ENCODE measurements around the gene TBC1D17.

TBC1D17 gene

GRCh38 chr19:49861107-49861506 lies 16.4 kb upstream of the TBC1D17 start:
- Histone ChIP-seq H3K27ac (ENCODE audit: insufficient read depth in 1 of 2, low read depth in 1 of 2, low read length in 2 of 2, poor library complexity in 1 of 2, severe bottlenecking in 2 of 2) (no peak overlapping the region), H3K36me3 (ENCODE audit: control insufficient read depth in 4 of 4, insufficient read depth in 4 of 4, low read length in 3 of 4) (peaks cover 3 to 80% (median 64%) of the 10 kb centered on the region in 4 experiments), H3K27me3 (replicated peaks in 2 of 5; ENCODE audit: control insufficient read depth in 4 of 5, insufficient read depth in 5 of 5, low read length in 4 of 5) (no peaks in the 10 kb centered on the region), H3K9me3 (ENCODE audit: control extremely low read depth in 1 of 5, control insufficient read depth in 4 of 5, insufficient read depth in 2 of 5, low read depth in 1 of 5, low read length in 4 of 5) (no peaks in the 10 kb centered on the region), H3K4me3 (ENCODE audit: control insufficient read depth in 1 of 7, extremely low read depth in 1 of 7, insufficient read depth in 4 of 7, low read depth in 2 of 7, low read length in 6 of 7) (no peak overlapping the region), H3K4me1 (ENCODE audit: control extremely low read depth in 1 of 4, control insufficient read depth in 4 of 4, insufficient read depth in 4 of 4, low read length in 3 of 4) (peaks cover 0 to 12% (median 11%) of the 10 kb centered on the region in 4 experiments)
- no peak for DNase-seq
- 90% methylated on average over 4 of the region's 13 CpGs for WGBS (ENCODE audit: insufficient coverage)
- POLR2A ChIA-PET: no interaction called here
- CTCF ChIA-PET: interaction anchor here (0.9 kb wide), 1 partner anchor 275 kb away, joined by 3 read pairs; no protein-coding TSS in a partner anchor

GRCh38 chr19:49861541-49862378 lies 15.7 kb upstream of the TBC1D17 start:
- H3K27me3 ChIP-seq (replicated peaks in 2 of 5; ENCODE audit: control insufficient read depth in 4 of 5, insufficient read depth in 5 of 5, low read length in 4 of 5): no peaks in the 10 kb centered on the region
- no peak overlapping the region for H3K4me3 ChIP-seq (ENCODE audit: control insufficient read depth in 1 of 7, extremely low read depth in 1 of 7, insufficient read depth in 4 of 7, low read depth in 2 of 7, low read length in 6 of 7)
- POLR2A ChIA-PET: no interaction called here
- peaks cover 3 to 77% (median 61%) of the 10 kb centered on the region in 4 experiments for H3K36me3 ChIP-seq (ENCODE audit: control insufficient read depth in 4 of 4, insufficient read depth in 4 of 4, low read length in 3 of 4)
- H3K4me1 ChIP-seq (ENCODE audit: control extremely low read depth in 1 of 4, control insufficient read depth in 4 of 4, insufficient read depth in 4 of 4, low read length in 3 of 4): peaks cover 5 to 19% (median 17%) of the 10 kb centered on the region in 4 experiments
- DNase-seq: no peak
- H3K27ac ChIP-seq (ENCODE audit: insufficient read depth in 1 of 2, low read depth in 1 of 2, low read length in 2 of 2, poor library complexity in 1 of 2, severe bottlenecking in 2 of 2): no peak overlapping the region
- WGBS (ENCODE audit: insufficient coverage): 96% methylated on average over 36 of the region's 60 CpGs
- no peaks in the 10 kb centered on the region for H3K9me3 ChIP-seq (ENCODE audit: control extremely low read depth in 1 of 5, control insufficient read depth in 4 of 5, insufficient read depth in 2 of 5, low read depth in 1 of 5, low read length in 4 of 5)
- CTCF ChIA-PET: interaction anchor here (1.4 kb wide), 1 partner anchor 29 kb away, joined by 4 read pairs; no protein-coding TSS in a partner anchor

DNA sequence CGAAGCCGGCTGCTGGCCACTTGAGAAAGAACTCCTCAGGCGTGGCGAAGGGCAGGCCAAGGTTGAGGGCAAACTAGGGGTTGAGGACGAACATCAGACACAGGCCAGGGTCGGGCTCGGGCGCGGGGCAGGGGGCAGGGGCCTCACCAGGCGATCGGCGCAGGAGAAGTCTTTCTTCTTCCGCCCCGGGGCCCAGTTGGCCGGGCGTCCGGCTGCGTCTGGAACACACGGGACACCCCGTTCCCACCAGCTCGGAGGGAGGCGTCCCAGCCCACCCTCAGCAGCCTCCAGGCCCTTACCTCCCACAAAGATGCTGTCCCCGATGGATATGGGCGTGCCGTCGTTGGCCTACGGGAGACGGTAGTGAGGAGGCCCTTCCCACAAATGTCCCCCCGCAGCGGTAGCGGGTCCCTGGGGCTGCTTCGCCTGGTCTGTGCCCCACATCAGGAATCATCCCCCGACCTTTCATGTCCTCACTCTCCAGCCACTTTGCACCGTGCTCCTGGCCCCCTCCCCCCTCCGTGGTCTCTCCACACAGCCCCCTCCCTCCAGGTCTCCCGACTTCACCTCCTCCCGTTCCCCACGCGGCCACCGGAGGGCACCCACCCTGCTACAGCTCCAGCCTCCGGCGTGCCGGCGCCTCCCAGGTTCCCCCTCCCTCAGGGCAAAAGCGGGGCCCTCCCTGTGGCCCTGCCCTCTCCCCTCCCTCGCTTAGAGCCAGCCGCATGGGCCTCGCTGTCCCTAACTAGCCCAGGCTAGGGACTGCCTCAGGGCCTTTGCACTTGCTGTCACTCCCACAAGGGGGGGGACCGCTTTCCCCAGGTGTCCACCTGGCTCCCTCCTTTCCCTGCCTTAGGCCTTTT lies 14.9 kb upstream of the TBC1D17 start:
- DNase-seq: peak in 2 of 3 donors; percentile 41 to 65
- no peak overlapping the region for H3K27ac ChIP-seq (ENCODE audit: insufficient read depth in 1 of 2, low read depth in 1 of 2, low read length in 2 of 2, poor library complexity in 1 of 2, severe bottlenecking in 2 of 2)
- 93% methylated on average over 36 of the region's 49 CpGs for WGBS (ENCODE audit: insufficient coverage)
- ChIA-PET CTCF (interaction anchor here (1.4 to 3.0 kb wide), 2 partner anchors 12 to 30 kb away, joined by 4 to 11 read pairs; partner anchors contain the start of gene PTOV1), POLR2A (interaction anchor here (0.6 kb wide), 1 partner anchor 73 kb away, joined by 3 read pairs; no protein-coding TSS in a partner anchor)
- peaks cover 6 to 25% (median 23%) of the 10 kb centered on the region in 4 experiments for H3K4me1 ChIP-seq (ENCODE audit: control extremely low read depth in 1 of 4, control insufficient read depth in 4 of 4, insufficient read depth in 4 of 4, low read length in 3 of 4)
- H3K27me3 ChIP-seq (replicated peaks in 2 of 5; ENCODE audit: control insufficient read depth in 4 of 5, insufficient read depth in 5 of 5, low read length in 4 of 5): no peaks in the 10 kb centered on the region
- no peak overlapping the region for H3K4me3 ChIP-seq (ENCODE audit: control insufficient read depth in 1 of 7, extremely low read depth in 1 of 7, insufficient read depth in 4 of 7, low read depth in 2 of 7, low read length in 6 of 7)
- H3K36me3 ChIP-seq (ENCODE audit: control insufficient read depth in 4 of 4, insufficient read depth in 4 of 4, low read length in 3 of 4): peaks cover 3 to 69% (median 55%) of the 10 kb centered on the region in 4 experiments
- no peaks in the 10 kb centered on the region for H3K9me3 ChIP-seq (ENCODE audit: control extremely low read depth in 1 of 5, control insufficient read depth in 4 of 5, insufficient read depth in 2 of 5, low read depth in 1 of 5, low read length in 4 of 5)

DNA sequence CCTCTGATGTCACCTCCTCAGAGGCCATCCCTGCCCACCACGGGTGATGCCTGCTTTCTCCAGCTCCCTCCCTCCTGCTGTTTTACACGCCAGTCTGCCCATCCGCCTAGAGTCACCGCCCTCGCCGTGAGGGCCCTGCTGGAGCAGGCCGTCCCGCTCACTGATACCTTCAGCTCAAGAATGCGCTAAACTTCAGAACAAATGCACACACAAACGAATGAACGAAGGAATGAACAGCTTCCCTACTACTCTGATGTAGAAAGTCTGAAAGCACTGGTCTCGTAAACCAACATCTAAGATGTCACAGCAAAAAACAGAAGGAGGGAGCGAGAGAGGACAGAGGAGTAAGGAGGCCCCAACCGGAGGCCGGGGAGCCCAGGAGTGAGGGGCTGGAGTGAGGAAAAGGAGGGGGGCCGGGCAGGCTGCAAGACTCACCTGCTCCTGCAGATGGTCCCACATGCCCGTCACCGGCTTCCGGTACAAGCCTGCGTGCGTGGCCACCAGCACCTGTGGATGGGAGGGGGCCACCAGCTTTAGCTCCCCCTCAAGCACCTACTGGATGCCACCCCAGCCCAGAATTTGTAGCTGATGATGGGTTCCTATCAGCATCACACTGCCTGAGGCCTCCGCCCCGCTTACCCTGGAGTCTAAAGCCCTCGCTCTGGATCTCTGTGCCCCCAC lies 14.1 kb upstream of the TBC1D17 start:
- H3K4me3 ChIP-seq (ENCODE audit: control insufficient read depth in 1 of 7, extremely low read depth in 1 of 7, insufficient read depth in 4 of 7, low read depth in 2 of 7, low read length in 6 of 7): no peak overlapping the region
- CTCF ChIA-PET: interaction anchor here (0.6 to 3.0 kb wide), 3 partner anchors 13 to 147 kb away, joined by 3 to 11 read pairs (median 4); partner anchors contain the start of gene PTOV1
- 98% methylated on average over 16 of the region's 24 CpGs for WGBS (ENCODE audit: insufficient coverage)

GRCh38 chr19:49863935-49864320 lies 13.6 kb upstream of the TBC1D17 start:
- CTCF ChIA-PET: interaction anchor here (3.0 kb wide), 1 partner anchor 14 kb away, joined by 11 read pairs; the partner anchor contains the start of gene PTOV1
- DNase-seq: no peak
- 95% methylated on average over 17 of the region's 17 CpGs for WGBS (ENCODE audit: insufficient coverage)
- H3K36me3 ChIP-seq (ENCODE audit: control insufficient read depth in 4 of 4, insufficient read depth in 4 of 4, low read length in 3 of 4): peaks cover 0 to 55% (median 46%) of the 10 kb centered on the region in 4 experiments
- peaks cover 10 to 36% (median 34%) of the 10 kb centered on the region in 4 experiments for H3K4me1 ChIP-seq (ENCODE audit: control extremely low read depth in 1 of 4, control insufficient read depth in 4 of 4, insufficient read depth in 4 of 4, low read length in 3 of 4)
- POLR2A ChIA-PET: interaction anchor here (1.1 kb wide), 1 partner anchor 13 kb away, joined by 4 read pairs; the partner anchor contains the start of gene PTOV1
- no peaks in the 10 kb centered on the region for H3K9me3 ChIP-seq (ENCODE audit: control extremely low read depth in 1 of 5, control insufficient read depth in 4 of 5, insufficient read depth in 2 of 5, low read depth in 1 of 5, low read length in 4 of 5)
- no peaks in the 10 kb centered on the region for H3K27me3 ChIP-seq (replicated peaks in 2 of 5; ENCODE audit: control insufficient read depth in 4 of 5, insufficient read depth in 5 of 5, low read length in 4 of 5)
- H3K4me3 ChIP-seq (ENCODE audit: control insufficient read depth in 1 of 7, extremely low read depth in 1 of 7, insufficient read depth in 4 of 7, low read depth in 2 of 7, low read length in 6 of 7): no peak overlapping the region
- no peak overlapping the region for H3K27ac ChIP-seq (ENCODE audit: insufficient read depth in 1 of 2, low read depth in 1 of 2, low read length in 2 of 2, poor library complexity in 1 of 2, severe bottlenecking in 2 of 2)

More for the DNA sequence above, 14.1 kb upstream of the TBC1D17 start:
- Histone ChIP-seq H3K4me1 (ENCODE audit: control extremely low read depth in 1 of 4, control insufficient read depth in 4 of 4, insufficient read depth in 4 of 4, low read length in 3 of 4) (peaks cover 9 to 30% (median 29%) of the 10 kb centered on the region in 4 experiments), H3K27me3 (replicated peaks in 2 of 5; ENCODE audit: control insufficient read depth in 4 of 5, insufficient read depth in 5 of 5, low read length in 4 of 5) (no peaks in the 10 kb centered on the region), H3K9me3 (ENCODE audit: control extremely low read depth in 1 of 5, control insufficient read depth in 4 of 5, insufficient read depth in 2 of 5, low read depth in 1 of 5, low read length in 4 of 5) (no peaks in the 10 kb centered on the region), H3K27ac (ENCODE audit: insufficient read depth in 1 of 2, low read depth in 1 of 2, low read length in 2 of 2, poor library complexity in 1 of 2, severe bottlenecking in 2 of 2) (no peak overlapping the region), H3K36me3 (ENCODE audit: control insufficient read depth in 4 of 4, insufficient read depth in 4 of 4, low read length in 3 of 4) (peaks cover 3 to 61% (median 51%) of the 10 kb centered on the region in 4 experiments)
- DNase-seq: no peak
- POLR2A ChIA-PET: interaction anchor here (0.6 to 1.1 kb wide), 2 partner anchors 13 to 74 kb away, joined by 3 to 4 read pairs; partner anchors contain the start of gene PTOV1

DNA sequence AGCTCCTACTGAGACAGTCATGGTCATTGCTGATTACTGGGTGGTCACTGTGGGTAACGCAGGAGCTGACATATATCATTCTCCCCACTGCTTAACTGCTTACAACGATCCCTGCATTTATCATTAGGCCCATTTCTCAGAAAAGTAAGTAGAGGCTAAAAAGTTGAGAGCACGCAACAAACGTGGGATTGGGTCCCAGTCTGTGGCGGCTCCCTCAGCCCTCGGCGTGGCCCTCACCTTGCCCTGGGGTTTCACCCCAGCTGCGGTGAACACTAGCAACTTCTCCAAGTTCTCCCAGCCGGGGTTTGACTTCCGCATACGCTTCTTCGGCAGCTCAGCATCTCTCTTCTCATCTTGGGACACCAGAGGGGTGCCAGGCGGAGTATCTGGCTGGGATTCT lies 12.6 kb upstream of the TBC1D17 start:
- Histone ChIP-seq H3K4me1 (ENCODE audit: control extremely low read depth in 1 of 4, control insufficient read depth in 4 of 4, insufficient read depth in 4 of 4, low read length in 3 of 4) (peaks cover 10 to 41% (median 39%) of the 10 kb centered on the region in 4 experiments), H3K27me3 (replicated peaks in 2 of 5; ENCODE audit: control insufficient read depth in 4 of 5, insufficient read depth in 5 of 5, low read length in 4 of 5) (no peaks in the 10 kb centered on the region), H3K36me3 (ENCODE audit: control insufficient read depth in 4 of 4, insufficient read depth in 4 of 4, low read length in 3 of 4) (peaks cover 0 to 49% (median 40%) of the 10 kb centered on the region in 4 experiments), H3K4me3 (ENCODE audit: control insufficient read depth in 1 of 7, extremely low read depth in 1 of 7, insufficient read depth in 4 of 7, low read depth in 2 of 7, low read length in 6 of 7) (no peak overlapping the region), H3K9me3 (ENCODE audit: control extremely low read depth in 1 of 5, control insufficient read depth in 4 of 5, insufficient read depth in 2 of 5, low read depth in 1 of 5, low read length in 4 of 5) (no peaks in the 10 kb centered on the region), H3K27ac (ENCODE audit: insufficient read depth in 1 of 2, low read depth in 1 of 2, low read length in 2 of 2, poor library complexity in 1 of 2, severe bottlenecking in 2 of 2) (no peak overlapping the region)
- no peak for DNase-seq
- 98% methylated on average over 12 of the region's 13 CpGs for WGBS (ENCODE audit: insufficient coverage)
- ChIA-PET CTCF (interaction anchor here (0.7 to 3.0 kb wide), 4 partner anchors 10 to 45 kb away, joined by 3 to 11 read pairs (median 4); partner anchors contain the start of gene PTOV1), POLR2A (interaction anchor here (0.5 to 1.3 kb wide), 5 partner anchors 14 to 490 kb away, joined by 3 to 4 read pairs (median 3); partner anchors contain the start of genes MED25 and PTOV1)
